HEK293 (cell line): ENCODE measurements around the gene LIMK1.
"Not testable (repeated sequence)": the region's sequence is repeated elsewhere in the genome, so short reads cannot be mapped to it uniquely, and the experiment has no call there.

ENCODE experiments used
- CTCF ChIA-PET: fragments of 350-600 bp; formaldehyde crosslinking; extraction: SDS; loops from one replicate; lab custom pipeline; 2021; ENCODE audit warnings: antibody characterized with exemption; lab: Yijun Ruan, JAX
- POLR2A ChIA-PET: fragments of 300-600 bp; formaldehyde crosslinking; extraction: SDS; loops from one replicate; lab custom pipeline; 2020; ENCODE audit warnings: antibody characterized with exemption, inconsistent platforms; lab: Yijun Ruan, JAX
- H3K27ac ChIP-seq: fragments of 200-500 bp; sonication (Bioruptor generic); 2 replicates; pipeline ENCODE4 v1.5.1; 2014; ENCODE audit warnings: low read depth, low read length, control low read depth, inconsistent platforms; ENCODE audit errors: extremely low read depth
- H3K36me3 ChIP-seq, 2 experiments: fragments of 200-500 bp in 1 of 2; sonication (Bioruptor generic) in 1 of 2; 1 replicate in 1 of 2; 2 replicates in 1 of 2; pipeline ENCODE4 v1.5.1; 2014 to 2017; ENCODE audit warnings: inconsistent platforms in 2 of 2, low read length in 2 of 2; ENCODE audit not compliant: control insufficient read depth in 2 of 2, insufficient read depth in 1 of 2
- H3K4me1 ChIP-seq: fragments of 200-500 bp; sonication (Bioruptor generic); 2 replicates; pipeline ENCODE4 v1.5.1; 2014; ENCODE audit warnings: mild to moderate bottlenecking, low read length, inconsistent platforms; ENCODE audit not compliant: control insufficient read depth, insufficient read depth
- H3K4me3 ChIP-seq: 2 replicates; pipeline ENCODE4 v1.5.1; 2011; ENCODE audit warnings: low read depth, mild to moderate bottlenecking, control low read depth, low read length, moderate library complexity
- H3K9me3 ChIP-seq: fragments of 200-500 bp; sonication (Bioruptor generic); 2 replicates; pipeline ENCODE4 v1.5.1; 2014; ENCODE audit warnings: low read depth, low read length, inconsistent platforms; ENCODE audit not compliant: control insufficient read depth, insufficient read depth
- GLIS2 ChIP-seq: fragments of 450-650 bp; formaldehyde crosslinking; IDR thresholded peaks from 2 replicates; pipeline ENCODE4 v1.5.1; 2016; ENCODE audit warnings: missing biosample characterization, missing genetic modification characterization
- PBX3 ChIP-seq: sonication (generic); formaldehyde crosslinking; IDR thresholded peaks from 2 replicates; pipeline ENCODE4 v1.8.1; 2022; ENCODE audit warnings: mild to moderate bottlenecking, moderate library complexity, missing genetic modification reagents
- SCRT2 ChIP-seq: fragments of 450-650 bp; formaldehyde crosslinking; IDR thresholded peaks from 2 replicates; pipeline ENCODE4 v1.5.1; 2016; ENCODE audit warnings: missing biosample characterization, missing genetic modification characterization
- SETDB1 ChIP-seq: IDR thresholded peaks from one replicate; pipeline ENCODE4 v1.6.1; 2017; ENCODE audit warnings: mild to moderate bottlenecking, low read length, moderate library complexity, mixed read lengths; ENCODE audit not compliant: insufficient read length
- ZFP3 ChIP-seq: fragments of 450-650 bp; formaldehyde crosslinking; IDR thresholded peaks from 2 replicates; pipeline ENCODE4 v1.5.1; 2016; ENCODE audit warnings: low read depth, missing biosample characterization, missing genetic modification characterization
- ZNF114 ChIP-seq: fragments of 450-650 bp; formaldehyde crosslinking; IDR thresholded peaks from 2 replicates; pipeline ENCODE4 v1.5.0; 2017; ENCODE audit warnings: missing biosample characterization, missing genetic modification characterization
- ZNF121 ChIP-seq: fragments of 450-650 bp; formaldehyde crosslinking; IDR thresholded peaks from 2 replicates; pipeline ENCODE4 v1.5.1; 2016; ENCODE audit warnings: missing biosample characterization, missing genetic modification characterization
- ZNF24 ChIP-seq: fragments of 450-650 bp; formaldehyde crosslinking; IDR thresholded peaks from 2 replicates; pipeline ENCODE4 v1.5.1; 2016; ENCODE audit warnings: missing biosample characterization, missing genetic modification characterization
- ZSCAN16 ChIP-seq: fragments of 450-650 bp; formaldehyde crosslinking; IDR thresholded peaks from 2 replicates; pipeline ENCODE4 v1.5.1; 2016; ENCODE audit warnings: missing biosample characterization, missing genetic modification characterization
- TF ChIP-seq, protein P1 (sequence below): fragments of 450-650 bp; formaldehyde crosslinking; IDR thresholded peaks from 2 replicates; pipeline ENCODE4 v1.5.0; 2017; ENCODE audit warnings: missing biosample characterization, missing genetic modification characterization, borderline replicate concordance
- TF ChIP-seq, protein P2 (sequence below): fragments of 450-650 bp; formaldehyde crosslinking; IDR thresholded peaks from 2 replicates; pipeline ENCODE4 v1.5.1; 2016; ENCODE audit warnings: missing biosample characterization, missing genetic modification characterization
- TF ChIP-seq, protein P3 (sequence below): fragments of 450-650 bp; formaldehyde crosslinking; IDR thresholded peaks from 2 replicates; pipeline ENCODE4 v1.5.1; 2017; ENCODE audit warnings: missing biosample characterization, missing genetic modification characterization
- TF ChIP-seq, protein P4 (sequence below): fragments of 450-650 bp; formaldehyde crosslinking; IDR thresholded peaks from 2 replicates; pipeline ENCODE4 v1.5.1; 2017; ENCODE audit warnings: missing biosample characterization, missing genetic modification characterization
- TF ChIP-seq, protein P5 (sequence below): fragments of 450-650 bp; formaldehyde crosslinking; IDR thresholded peaks from 2 replicates; pipeline ENCODE4 v1.5.1; 2017; ENCODE audit warnings: missing biosample characterization, missing genetic modification characterization

LIMK1 gene

DNA sequence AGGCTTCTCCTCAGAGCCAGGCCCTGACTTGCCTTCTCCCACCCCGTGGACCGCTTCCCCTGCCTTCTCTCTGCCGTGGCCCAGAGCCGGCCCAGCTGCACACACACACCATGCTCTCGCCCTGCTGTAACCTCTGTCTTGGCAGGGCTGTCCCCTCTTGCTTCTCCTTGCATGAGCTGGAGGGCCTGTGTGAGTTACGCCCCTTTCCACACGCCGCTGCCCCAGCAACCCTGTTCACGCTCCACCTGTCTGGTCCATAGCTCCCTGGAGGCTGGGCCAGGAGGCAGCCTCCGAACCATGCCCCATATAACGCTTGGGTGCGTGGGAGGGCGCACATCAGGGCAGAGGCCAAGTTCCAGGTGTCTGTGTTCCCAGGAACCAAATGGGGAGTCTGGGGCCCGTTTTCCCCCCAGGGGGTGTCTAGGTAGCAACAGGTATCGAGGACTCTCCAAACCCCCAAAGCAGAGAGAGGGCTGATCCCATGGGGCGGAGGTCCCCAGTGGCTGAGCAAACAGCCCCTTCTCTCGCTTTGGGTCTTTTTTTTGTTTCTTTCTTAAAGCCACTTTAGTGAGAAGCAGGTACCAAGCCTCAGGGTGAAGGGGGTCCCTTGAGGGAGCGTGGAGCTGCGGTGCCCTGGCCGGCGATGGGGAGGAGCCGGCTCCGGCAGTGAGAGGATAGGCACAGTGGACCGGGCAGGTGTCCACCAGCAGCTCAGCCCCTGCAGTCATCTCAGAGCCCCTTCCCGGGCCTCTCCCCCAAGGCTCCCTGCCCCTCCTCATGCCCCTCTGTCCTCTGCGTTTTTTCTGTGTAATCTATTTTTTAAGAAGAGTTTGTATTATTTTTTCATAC is 38.0 kb downstream of the LIMK1 start:
- Histone ChIP-seq H3K9me3 (no peaks in the 10 kb centered on the region), H3K27ac (no peak overlapping the region), H3K4me1 (no peaks in the 10 kb centered on the region), H3K36me3 (peaks cover 0 to 23% of the 10 kb centered on the region in 2 experiments; a peak in 2 of 3 replicates), H3K4me3 (no peak overlapping the region)
- TF ChIP-seq SCRT2 (tag by site-specific recombination) (peak; percentile 40), PBX3 (CRISPR knock-in tag) (no peak)
- ChIA-PET CTCF (interaction anchor here (0.8 kb wide), 1 partner anchor 9 kb away, joined by 3 read pairs; no protein-coding TSS in a partner anchor), POLR2A (interaction anchor here (0.6 kb wide), 2 partner anchors 54 to 213 kb away, joined by 3 to 6 read pairs; no protein-coding TSS in a partner anchor)

DNA sequence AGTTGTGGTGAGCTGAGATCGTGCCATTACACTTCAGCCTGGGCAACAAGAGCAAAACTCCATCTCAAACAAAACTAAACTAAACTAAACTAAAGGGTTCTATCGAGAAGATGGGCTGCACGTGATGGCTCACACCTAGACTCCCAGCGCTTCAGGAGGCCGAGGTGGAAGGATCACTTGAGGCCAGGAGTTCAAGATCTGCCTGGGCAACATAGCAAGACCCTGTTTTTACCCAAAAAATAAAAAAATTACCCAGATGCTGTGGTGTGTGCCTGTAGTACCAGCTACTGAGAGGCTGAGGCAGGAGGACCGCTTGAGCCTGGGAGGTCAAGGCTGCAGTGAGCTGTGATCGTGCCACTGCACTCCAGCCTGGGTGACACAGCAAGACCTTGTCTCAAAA is 40.3 kb downstream of the LIMK1 start:
- H3K9me3 ChIP-seq, CTCF ChIA-PET, H3K4me3 ChIP-seq, H3K27ac ChIP-seq, H3K4me1 ChIP-seq: not testable (repeated sequence)
- POLR2A ChIA-PET = interaction anchor here (0.6 kb wide), 1 partner anchor 30 kb away, joined by 3 read pairs; no protein-coding TSS in a partner anchor
- TF ChIP-seq ZNF121 (tag by site-specific recombination) = 0 out of 2 replicates have a peak, but pooled peaks have one; percentile 39
- H3K36me3 ChIP-seq = peaks cover 0 to 17% of the 10 kb centered on the region in 2 experiments; a peak in 2 of 3 replicates

DNA sequence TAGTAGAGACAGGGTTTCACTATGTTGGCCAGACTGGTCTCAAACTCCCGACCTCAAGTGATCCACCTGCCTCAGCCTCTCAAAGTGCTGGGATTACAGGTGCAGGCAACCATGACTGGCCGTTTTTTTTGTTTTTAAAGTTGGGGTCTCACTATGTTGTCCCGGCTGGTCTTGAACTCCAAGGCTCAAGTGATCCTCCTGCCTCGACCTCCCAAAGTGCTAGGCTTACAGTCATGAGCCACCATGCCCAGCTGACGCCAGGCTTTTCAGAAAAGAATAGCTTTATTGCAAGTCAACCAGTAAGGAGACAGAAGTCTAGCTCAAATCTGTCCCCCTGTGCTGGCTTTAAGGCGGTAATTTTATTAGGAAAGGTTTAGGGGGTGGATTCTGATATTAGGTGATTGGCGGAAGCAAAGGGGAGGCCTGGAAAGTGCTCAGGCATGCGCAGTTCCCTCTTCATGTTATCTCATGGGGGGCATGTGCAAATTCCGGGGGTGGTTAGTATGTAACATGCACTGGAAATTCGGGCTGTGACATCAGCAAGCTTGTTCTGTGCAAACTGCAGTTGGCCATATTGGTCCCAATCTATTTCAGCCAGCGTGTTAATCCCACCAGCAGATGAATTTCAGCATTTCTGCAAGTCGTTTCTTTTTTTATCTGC is 42.7 kb downstream of the LIMK1 start:
- TF ChIP-seq SETDB1 = no peak
- TF ChIP-seq ZFP3 (tag by site-specific recombination) = no peak
- TF ChIP-seq, protein P1, sequence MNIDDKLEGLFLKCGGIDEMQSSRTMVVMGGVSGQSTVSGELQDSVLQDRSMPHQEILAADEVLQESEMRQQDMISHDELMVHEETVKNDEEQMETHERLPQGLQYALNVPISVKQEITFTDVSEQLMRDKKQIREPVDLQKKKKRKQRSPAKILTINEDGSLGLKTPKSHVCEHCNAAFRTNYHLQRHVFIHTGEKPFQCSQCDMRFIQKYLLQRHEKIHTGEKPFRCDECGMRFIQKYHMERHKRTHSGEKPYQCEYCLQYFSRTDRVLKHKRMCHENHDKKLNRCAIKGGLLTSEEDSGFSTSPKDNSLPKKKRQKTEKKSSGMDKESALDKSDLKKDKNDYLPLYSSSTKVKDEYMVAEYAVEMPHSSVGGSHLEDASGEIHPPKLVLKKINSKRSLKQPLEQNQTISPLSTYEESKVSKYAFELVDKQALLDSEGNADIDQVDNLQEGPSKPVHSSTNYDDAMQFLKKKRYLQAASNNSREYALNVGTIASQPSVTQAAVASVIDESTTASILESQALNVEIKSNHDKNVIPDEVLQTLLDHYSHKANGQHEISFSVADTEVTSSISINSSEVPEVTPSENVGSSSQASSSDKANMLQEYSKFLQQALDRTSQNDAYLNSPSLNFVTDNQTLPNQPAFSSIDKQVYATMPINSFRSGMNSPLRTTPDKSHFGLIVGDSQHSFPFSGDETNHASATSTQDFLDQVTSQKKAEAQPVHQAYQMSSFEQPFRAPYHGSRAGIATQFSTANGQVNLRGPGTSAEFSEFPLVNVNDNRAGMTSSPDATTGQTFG (tag by site-specific recombination) = no peak
- no peak for TF ChIP-seq ZNF114
- TF ChIP-seq, protein P2, sequence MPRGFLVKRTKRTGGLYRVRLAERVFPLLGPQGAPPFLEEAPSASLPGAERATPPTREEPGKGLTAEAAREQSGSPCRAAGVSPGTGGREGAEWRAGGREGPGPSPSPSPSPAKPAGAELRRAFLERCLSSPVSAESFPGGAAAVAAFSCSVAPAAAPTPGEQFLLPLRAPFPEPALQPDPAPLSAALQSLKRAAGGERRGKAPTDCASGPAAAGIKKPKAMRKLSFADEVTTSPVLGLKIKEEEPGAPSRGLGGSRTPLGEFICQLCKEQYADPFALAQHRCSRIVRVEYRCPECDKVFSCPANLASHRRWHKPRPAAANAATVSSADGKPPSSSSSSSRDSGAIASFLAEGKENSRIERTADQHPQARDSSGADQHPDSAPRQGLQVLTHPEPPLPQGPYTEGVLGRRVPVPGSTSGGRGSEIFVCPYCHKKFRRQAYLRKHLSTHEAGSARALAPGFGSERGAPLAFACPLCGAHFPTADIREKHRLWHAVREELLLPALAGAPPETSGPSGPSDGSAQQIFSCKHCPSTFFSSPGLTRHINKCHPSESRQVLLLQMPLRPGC (tag by site-specific recombination) = no peak
- H3K4me1 ChIP-seq = no peaks in the 10 kb centered on the region
- POLR2A ChIA-PET = no interaction called here
- H3K9me3 ChIP-seq = no peaks in the 10 kb centered on the region
- no peak overlapping the region for H3K4me3 ChIP-seq
- no peak overlapping the region for H3K27ac ChIP-seq
- H3K36me3 ChIP-seq = peaks cover 0 to 2% of the 10 kb centered on the region in 2 experiments; a peak in 1 of 3 replicates
- CTCF ChIA-PET = interaction anchor here (0.6 to 1.1 kb wide), 2 partner anchors 11 to 1987 kb away, joined by 3 read pairs; no protein-coding TSS in a partner anchor

GRCh38 chr7:74129887-74130286 is 46.3 kb downstream of the LIMK1 start:
- no peaks in the 10 kb centered on the region for H3K4me1 ChIP-seq
- no peak overlapping the region for H3K27ac ChIP-seq
- H3K36me3 ChIP-seq = no peaks in the 10 kb centered on the region
- no peak overlapping the region for H3K4me3 ChIP-seq
- no peaks in the 10 kb centered on the region for H3K9me3 ChIP-seq
- CTCF ChIA-PET = interaction anchor here (0.6 to 0.9 kb wide), 2 partner anchors 11 to 276 kb away, joined by 3 read pairs; no protein-coding TSS in a partner anchor
- POLR2A ChIA-PET = no interaction called here
- TF ChIP-seq, protein P3, sequence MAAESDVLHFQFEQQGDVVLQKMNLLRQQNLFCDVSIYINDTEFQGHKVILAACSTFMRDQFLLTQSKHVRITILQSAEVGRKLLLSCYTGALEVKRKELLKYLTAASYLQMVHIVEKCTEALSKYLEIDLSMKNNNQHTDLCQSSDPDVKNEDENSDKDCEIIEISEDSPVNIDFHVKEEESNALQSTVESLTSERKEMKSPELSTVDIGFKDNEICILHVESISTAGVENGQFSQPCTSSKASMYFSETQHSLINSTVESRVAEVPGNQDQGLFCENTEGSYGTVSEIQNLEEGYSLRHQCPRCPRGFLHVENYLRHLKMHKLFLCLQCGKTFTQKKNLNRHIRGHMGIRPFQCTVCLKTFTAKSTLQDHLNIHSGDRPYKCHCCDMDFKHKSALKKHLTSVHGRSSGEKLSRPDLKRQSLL = no peak
- TF ChIP-seq GLIS2 (tag by site-specific recombination) = no peak
- TF ChIP-seq ZSCAN16 (tag by site-specific recombination) = no peak
- TF ChIP-seq, protein P4, sequence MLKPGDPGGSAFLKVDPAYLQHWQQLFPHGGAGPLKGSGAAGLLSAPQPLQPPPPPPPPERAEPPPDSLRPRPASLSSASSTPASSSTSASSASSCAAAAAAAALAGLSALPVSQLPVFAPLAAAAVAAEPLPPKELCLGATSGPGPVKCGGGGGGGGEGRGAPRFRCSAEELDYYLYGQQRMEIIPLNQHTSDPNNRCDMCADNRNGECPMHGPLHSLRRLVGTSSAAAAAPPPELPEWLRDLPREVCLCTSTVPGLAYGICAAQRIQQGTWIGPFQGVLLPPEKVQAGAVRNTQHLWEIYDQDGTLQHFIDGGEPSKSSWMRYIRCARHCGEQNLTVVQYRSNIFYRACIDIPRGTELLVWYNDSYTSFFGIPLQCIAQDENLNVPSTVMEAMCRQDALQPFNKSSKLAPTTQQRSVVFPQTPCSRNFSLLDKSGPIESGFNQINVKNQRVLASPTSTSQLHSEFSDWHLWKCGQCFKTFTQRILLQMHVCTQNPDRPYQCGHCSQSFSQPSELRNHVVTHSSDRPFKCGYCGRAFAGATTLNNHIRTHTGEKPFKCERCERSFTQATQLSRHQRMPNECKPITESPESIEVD (tag by site-specific recombination) = peak; percentile 63; the same call in 1 of the 2 replicates
- TF ChIP-seq ZNF24 (tag by site-specific recombination) = no peak
- TF ChIP-seq, protein P5, sequence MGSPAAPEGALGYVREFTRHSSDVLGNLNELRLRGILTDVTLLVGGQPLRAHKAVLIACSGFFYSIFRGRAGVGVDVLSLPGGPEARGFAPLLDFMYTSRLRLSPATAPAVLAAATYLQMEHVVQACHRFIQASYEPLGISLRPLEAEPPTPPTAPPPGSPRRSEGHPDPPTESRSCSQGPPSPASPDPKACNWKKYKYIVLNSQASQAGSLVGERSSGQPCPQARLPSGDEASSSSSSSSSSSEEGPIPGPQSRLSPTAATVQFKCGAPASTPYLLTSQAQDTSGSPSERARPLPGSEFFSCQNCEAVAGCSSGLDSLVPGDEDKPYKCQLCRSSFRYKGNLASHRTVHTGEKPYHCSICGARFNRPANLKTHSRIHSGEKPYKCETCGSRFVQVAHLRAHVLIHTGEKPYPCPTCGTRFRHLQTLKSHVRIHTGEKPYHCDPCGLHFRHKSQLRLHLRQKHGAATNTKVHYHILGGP (tag by site-specific recombination) = no peak
